HG02763 (cell line): ENCODE results near the gene PAGR1.

Experiments used
- ATAC-seq: cut with Tn5 transposase; IDR thresholded peaks from one replicate; pipeline ENCODE4 v1.9.1; 2021; ENCODE audit warnings: mild to moderate bottlenecking, moderate library complexity; ENCODE audit not compliant: unreplicated experiment

Gene PAGR1

DNA sequence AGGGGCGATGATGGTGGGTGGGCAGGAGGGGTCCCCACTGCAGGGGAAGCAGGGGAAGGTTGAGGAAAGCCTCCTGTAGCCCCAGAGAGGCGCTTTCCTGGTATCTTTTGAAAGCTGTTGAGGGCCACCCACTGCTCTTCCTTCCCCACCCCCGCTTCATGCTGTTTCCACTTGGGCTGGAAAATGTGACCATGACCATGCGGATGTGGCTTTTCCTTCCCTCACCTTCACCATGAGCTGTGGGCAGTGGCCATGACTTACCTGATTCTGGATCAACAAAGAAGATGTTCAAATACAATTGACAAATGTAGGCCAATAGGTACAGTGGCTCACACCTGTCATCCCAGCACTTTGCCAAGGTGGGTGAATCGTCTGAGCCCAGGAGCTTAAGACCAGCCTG, 18.1 kb downstream of the PAGR1 start:
- no peak for ATAC-seq

- ATAC-seq, result no peak
These were observed 20.0 kb downstream of the PAGR1 start for GRCh38 chr16:29835926-29836325.

DNA sequence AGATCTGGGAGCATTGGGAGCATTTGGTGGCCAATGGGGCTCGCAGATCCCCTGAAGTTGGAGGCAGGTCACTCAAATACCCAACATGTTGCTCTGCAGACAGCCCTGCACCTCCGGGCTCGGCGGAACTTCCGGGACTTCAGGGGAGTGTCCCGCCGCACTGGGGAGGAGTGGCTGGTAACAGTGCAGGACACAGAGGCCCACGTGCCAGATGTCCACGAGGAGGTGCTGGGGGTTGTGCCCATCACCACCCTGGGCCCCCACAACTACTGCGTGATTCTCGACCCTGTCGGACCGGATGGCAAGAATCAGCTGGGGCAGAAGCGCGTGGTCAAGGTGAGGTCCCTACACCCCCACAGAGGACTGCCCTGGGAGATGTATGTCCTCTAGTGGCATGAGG, 20.7 kb downstream of the PAGR1 start:
- ATAC-seq, result no peak

- ATAC-seq, result no peak
These were observed 21.9 kb downstream of the PAGR1 start for GRCh38 chr16:29837841-29838240.

DNA sequence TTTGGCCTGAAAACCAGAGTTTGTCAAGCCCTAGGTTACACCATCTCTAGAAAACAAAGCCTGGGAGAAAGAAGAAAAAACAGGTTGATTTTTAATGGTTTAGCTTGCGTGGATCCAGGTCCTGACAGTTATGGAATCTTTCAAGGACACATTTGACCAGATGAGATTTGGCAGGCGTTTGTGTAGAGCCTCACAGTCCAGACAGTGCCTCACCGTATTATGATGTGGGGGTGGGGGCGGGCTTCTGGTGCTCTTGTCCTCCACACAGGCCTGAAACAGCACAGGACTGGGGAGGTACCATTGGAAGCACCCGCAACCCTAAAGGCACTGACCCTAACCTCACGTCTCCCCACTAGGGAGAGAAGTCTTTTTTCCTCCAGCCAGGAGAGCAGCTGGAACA, 23.9 kb downstream of the PAGR1 start:
- no peak for ATAC-seq

DNA sequence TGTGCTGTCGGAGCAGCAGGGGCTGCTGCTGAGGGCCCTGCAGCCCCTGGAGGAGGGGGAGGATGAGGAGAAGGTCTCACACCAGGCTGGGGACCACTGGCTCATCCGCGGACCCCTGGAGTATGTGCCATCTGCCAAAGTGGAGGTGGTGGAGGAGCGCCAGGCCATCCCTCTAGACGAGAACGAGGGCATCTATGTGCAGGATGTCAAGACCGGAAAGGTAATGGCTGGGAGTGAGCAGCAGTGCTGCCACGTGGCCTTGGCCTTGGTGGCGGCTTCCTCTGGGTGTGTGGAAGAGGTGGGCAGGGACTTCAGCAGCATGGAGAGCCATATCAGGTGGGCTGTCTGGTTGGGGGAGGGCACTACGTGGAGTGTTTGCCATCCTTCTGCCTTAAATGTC, 24.3 kb downstream of the PAGR1 start:
- ATAC-seq, result no peak

- ATAC-seq, result no peak
These were observed 25.7 kb downstream of the PAGR1 start for GRCh38 chr16:29841631-29842030.

GRCh38 chr16:29842732-29843346, 26.9 kb downstream of the PAGR1 start:
- ATAC-seq, result no peak

DNA sequence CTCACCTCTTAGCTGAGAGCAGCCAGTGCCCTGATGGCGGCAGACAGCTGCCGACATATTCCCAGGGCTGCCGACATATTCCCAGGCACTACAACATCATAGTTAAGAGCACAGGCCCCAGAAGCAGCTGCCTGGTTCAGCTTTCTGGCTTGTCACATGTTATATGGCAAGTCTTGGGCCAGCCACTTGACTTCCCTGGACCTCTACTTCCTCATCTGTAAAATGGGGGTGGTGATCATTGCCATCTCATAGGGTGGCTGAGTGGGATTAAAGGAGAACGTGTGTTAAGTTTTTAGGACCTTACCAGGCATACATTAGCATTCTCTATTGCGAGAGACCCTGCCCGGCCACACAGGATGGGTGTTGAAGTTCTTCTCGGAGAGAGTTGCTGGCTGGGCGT, 28.0 kb downstream of the PAGR1 start:
- no peak for ATAC-seq

- ATAC-seq, result no peak
These were observed 28.8 kb downstream of the PAGR1 start for GRCh38 chr16:29844575-29845331.

DNA sequence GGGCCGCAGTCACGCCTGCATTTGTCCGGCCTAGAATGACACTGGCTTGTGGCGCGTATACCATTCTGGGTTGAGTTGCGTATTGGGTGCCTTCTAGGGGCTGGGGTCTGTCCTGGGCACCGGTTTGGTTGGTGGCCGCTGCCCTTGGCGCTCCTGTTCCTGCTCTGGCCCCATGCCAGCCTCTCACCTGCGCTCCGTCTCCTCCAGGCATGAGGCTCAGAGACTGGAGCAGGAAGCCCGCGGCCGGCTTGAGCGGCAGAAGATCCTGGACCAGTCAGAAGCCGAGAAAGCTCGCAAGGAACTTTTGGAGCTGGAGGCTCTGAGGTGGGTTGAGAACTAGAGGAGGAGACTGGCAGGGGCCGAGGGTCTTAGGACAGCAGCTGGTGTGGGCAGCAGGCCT, 29.7 kb downstream of the PAGR1 start:
- ATAC-seq, result no peak

- ATAC-seq, result no peak
These were observed 32.7 kb downstream of the PAGR1 start for GRCh38 chr16:29848420-29849297.

DNA sequence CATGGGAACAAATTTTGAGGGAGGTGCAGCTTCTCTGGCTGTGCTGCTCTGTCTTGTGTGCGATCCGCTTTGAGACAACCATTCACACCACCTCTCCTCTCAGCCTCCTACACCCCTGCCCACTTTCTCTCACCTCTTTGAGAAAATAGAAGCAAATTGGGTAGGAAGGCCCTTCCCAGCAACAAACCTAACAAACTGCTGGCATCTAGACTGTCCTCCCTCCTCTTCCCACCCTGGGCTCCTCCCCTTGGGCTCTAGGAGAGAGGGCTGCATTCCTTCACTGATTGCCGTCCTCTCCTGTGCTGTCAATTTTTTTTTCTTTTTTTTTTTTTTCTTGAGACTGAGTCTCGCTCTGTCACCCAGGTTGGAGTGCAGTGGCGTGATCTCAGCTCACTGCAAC, 33.6 kb downstream of the PAGR1 start:
- no peak for ATAC-seq

GRCh38 chr16:29850998-29851397, 35.0 kb downstream of the PAGR1 start:
- ATAC-seq, result no peak

DNA sequence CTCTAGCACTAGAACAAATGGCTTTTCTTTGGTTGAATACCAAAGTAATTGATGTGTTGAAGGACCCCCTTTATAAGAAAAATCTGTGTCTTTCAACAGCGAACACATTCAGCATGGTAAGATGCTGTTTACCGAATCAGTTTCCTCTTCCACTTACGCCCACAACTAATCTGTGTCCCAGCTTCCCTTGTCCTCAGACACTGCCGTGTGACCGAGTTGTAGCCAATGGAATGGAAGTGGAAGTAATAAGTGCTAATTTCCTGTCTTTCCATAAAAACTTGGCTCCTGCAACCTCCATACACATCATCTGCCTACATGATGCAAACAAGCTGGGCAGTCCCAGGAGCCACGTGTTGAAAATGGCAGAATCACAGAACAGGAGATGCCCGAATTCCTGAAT, 36.7 kb downstream of the PAGR1 start:
- no peak for ATAC-seq

DNA sequence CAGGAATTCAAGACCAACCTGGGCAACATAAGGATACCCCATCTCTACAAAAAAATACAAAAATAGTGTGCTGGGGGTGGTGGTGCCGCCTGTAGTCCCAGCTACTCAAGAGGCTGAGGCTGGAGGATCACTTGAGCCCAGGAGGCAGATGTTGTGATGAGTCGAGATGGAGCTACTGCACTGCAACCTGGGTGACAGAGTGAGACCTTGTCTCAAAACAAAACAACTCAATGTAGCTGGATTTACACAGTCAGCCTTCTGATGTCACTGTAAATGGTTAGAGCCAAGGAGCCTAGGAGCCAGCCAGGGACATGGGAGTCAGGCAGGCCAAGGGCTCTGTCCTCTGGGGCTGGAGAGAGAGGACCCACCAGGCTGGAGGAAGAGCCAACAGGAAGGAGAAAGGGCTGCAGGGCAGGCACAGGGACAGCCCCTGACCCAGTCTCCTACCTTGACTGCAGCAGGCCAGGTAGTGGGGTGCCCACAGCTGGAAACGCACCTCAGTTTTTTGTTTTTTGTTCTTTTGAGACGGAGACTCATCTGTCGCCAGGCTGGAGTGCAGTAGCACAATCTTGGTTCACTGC, 38.7 kb downstream of the PAGR1 start:
- no peak for ATAC-seq

DNA sequence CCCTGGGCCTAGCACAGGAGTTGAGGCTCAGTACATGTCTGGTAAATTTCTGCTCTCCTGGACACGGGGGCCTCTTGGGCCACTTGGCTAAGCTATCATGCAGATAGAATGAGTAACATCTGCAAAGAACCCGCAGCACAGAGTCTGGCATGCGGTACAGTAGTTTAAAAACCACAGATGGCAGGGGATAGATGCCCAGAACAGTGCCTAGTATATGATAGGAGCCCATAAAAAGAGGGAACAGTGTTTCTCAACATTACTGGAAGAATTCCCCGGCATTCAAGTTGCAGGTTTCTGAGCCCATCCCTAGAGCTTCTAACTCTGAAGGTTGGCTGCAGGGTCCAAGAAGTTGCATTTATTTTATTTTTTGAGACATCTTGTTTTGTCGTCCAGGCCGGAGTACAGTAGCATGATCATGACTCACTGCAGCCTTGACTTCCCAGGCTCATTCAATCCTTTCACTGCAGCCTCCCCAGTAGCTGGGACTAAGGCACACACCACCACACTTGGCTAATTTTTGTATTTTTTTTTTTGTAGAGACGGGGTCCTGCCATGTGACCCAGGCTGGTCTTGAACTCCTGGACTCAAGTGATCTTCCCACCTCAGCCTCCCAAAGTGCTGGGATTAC, 41.3 kb downstream of the PAGR1 start:
- ATAC-seq, result no peak

- no peak for ATAC-seq
These were observed 42.3 kb downstream of the PAGR1 start for GRCh38 chr16:29858149-29858849.

DNA sequence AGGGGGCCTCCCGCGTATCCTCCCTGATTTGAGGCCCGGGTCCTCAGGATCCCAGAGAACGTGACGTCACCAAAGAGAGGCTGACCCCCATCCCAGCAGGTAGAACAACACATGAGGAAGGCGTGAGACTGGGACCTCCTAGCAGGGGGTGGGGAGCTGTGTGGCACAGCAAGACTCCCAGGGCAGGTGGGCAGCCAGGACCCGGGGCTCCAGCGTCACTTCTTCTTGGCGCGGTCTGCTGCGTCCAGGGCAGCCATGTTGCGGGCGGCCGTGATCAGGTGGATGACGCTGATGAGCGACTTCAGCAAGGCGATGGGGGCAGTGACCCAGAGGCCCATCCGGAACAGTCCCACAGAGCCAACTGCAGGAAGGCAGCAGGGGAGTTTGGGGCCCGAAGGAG, 43.0 kb downstream of the PAGR1 start:
- no peak for ATAC-seq

DNA sequence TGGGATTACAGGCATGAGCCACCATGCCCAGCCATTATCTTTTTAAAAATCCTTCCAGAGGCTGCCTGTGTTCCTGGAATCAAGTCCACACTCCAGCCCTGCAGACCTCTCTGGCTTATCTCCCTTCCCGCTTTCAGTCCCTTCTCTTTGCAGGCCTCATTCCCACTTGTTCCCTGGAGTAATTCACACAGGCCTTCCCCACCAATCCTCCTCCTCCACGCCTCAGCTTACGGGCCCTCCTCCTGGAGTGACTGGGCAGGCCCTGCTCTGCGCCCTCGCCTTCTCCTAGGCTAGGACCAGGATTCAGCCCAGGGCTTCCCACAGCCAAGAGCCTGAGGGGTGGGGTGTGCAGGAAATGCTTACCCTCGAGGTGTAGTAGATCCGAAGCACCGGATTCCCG, 44.3 kb downstream of the PAGR1 start:
- no peak for ATAC-seq
